DMS53 treated with DMSO at 0.1 percent for 48 hours (cell line): Measurements from ENCODE around the gene SRSF6.
"Not testable (repeated sequence)": the region's sequence is repeated elsewhere in the genome, so short reads cannot be mapped to it uniquely, and the experiment has no call there.

ENCODE experiments used
- DNase-seq: peaks from one replicate; lab custom pipeline; 2025; ENCODE audit not compliant: unreplicated experiment; lab: John Stamatoyannopoulos, UW

SRSF6 gene

DNA sequence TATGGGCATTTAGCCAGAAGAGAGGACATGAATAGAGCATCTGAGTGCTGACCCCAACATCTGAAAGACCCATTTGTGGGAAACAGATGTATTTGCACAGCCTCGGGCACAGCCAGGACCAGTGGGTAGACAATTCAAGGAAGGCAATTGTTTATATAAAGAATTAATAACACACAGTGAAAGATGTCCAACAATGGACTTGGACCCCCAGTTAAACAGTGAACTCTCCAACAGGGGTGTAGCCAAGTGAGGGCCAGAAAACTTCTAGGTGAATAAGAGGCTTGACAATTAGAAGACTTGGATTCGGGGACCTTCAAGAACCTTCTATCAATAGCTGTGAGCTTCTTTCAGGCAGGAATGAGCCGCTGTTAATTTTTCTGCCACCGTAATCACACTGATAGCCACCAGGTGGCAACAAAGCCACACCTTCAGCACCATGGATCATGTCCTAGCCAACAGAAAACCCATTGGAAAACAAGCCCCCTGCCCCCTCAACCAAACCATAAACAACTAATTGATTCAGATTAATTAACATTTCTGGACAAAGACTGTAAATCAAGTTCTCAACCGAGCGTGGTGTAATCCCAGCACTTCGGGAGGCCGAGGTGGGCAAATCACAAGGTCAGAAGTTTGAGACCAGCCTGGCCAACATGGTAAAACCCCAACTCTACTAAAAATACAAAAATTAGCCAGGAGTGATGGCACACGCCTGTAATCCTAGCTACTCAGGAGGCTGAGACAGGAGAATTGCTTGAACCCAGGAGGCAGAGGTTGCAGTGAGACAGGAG is 8.8 kb upstream of the SRSF6 start:
- DNase-seq: peak; percentile 40

GRCh38 chr20:43450841-43451799 is 6.6 kb upstream of the SRSF6 start:
- no peak for DNase-seq

DNA sequence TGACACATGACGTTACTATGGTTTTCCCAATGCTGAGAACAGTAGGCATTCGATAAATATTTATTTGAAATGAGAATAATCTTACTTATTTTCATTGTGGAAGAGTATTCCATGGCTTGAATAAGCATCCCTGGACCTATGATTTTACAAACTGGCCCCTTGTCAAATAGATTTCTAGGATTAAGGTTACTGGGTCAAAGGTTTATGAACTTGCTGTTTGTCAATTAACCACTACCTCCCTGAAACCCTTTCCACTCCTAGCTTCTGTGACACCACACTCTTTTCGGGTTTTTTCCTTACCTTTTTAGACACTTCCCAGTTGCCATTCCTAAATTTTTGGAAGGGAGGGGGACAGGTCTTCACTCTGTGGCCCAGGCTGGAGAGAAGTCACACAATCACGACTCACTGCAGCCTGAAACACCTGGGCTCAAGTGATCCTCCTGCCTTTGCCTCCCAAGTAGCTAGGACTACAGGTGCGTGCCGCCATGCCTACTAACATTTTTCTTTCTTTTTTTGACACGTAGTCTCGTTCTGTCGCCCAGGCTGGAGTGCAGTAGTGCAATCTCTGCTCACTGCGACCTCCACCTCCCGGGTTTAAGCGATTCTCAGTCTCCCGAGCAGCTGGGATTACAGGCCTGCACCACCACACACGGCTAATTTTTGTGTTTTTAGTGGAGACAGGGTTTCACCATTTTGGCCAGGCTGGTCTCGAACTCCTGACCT is 5.1 kb upstream of the SRSF6 start:
- no peak for DNase-seq

- DNase-seq: not testable (repeated sequence)
These were observed 1.4 kb upstream of the SRSF6 start for GRCh38 chr20:43456252-43456651.

DNA sequence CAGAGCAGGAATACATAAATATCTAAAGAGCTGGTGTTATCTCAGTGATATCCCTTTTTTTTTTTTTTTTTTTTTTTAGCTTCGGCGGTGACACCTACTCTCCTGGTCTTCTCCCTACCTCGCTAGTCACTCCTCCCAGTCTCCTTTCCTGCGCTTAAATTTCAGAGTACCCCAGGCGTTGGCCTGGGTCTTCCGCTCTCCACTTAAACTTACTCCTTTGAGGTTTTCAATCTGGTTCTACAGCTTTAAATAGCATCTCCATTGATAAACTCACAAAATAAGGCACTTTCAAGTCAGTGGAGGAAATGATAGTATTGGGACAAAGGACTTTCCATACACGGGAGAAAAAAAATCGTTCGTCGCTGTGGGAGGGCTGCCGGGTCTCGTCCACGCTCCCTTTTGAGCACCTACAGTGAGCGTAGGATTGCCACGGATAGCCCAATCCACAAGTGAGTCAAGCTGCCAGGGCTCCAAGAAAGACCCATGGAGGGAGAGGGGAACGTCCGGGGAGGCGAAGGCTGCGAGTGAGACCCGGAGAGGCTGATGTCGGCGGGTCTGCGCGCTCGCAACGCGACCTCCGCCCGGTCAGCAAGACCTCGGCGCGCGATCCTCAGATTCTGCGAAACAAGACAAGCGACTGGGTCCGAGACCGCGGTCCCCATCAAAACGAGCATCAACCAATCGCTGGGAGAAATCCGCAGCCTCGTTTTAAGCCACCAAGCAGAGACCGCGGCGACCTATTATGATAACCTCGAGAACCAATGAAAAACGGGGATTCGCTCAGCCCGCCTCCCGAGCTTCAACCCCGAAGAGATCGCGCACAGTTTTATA is 672 bp upstream of the SRSF6 start:
- DNase-seq: peak; percentile 98

- DNase-seq: no peak
These were observed 777 bp downstream of the SRSF6 start for GRCh38 chr20:43458422-43458924.

GRCh38 chr20:43459022-43459942 is 1.6 kb downstream of the SRSF6 start:
- DNase-seq: no peak

DNA sequence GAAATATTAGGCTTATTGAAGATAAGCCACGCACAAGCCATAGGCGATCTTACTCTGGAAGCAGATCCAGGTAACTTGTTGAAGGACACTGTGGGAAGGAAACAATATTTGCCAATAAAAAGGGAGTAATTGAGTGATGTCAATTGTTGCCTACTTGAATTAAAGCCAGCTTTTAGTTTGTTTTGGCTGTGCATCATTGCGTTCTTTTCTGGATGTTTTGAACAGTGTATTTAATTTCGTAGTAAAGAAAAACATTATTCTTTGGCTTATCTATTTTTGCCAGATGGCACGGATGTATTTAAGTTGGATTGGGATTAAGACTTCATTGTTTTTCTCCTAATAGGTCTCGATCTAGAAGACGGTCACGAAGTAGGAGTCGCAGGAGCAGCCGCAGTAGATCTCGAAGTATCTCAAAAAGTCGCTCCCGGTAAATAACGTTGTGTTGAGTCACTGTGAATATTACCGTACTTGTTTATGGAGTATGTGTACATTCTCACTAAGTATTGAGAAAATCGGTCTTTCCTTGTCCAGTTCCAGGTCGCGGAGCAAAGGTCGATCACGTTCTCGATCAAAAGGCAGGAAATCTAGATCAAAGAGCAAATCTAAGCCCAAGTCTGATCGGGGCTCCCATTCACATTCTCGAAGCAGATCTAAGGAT is 2.6 kb downstream of the SRSF6 start:
- no peak for DNase-seq

DNA sequence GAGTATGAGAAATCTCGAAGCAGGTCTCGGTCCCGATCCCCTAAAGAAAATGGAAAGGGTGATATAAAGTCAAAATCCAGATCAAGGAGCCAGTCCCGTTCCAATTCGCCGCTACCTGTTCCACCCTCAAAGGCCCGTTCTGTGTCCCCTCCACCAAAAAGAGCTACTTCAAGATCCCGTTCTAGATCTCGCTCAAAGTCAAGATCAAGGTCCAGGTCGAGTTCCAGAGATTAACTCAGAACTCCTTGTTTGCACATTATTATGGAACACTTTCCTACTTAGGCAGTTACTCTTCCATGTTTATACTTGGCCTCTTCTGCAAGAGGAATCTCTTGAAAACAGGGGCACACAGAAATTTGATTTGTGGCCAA is 3.1 kb downstream of the SRSF6 start:
- DNase-seq: no peak

- DNase-seq: no peak
These were observed 4.4 kb downstream of the SRSF6 start for GRCh38 chr20:43461894-43462659.

DNA sequence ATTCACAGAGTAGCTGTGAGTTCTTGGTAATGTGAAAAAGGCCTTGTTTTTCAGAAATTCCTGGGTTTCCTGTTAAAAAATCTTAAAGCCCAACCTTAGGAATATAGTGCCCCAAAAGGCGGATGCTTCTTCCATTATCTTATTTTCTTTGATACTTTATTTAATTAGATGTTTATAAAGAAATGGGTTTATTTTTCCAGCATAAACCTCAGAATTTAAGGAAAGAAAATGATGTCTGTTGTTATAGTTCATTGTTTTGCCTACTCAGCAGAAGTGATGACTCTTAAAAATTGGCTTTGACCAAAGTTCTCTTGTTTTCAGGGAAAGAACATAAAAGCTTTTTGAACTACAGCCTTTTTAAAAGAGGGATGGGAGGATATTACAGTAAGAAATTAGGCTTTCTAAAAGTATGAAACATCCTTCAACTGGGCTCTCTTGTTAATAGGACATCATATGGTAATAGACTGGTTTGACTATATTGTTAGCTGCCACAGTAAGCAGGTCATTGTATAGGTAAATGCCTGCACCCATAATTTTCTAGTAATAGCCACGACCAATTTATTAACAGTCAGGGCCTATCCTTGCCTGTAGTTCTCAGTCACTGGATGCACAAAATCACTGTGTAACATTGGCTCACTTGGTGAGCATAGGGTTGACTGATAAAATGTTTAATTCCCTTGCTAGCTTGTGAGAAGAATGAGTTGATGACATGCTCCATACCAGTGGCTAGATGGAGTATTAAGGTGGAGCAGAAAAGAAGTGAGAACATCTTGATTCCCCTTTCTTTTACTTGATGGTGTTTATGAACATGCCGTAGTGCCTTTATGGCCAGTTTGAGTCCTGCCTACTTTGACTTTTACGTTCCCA is 5.2 kb downstream of the SRSF6 start:
- no peak for DNase-seq

DNA sequence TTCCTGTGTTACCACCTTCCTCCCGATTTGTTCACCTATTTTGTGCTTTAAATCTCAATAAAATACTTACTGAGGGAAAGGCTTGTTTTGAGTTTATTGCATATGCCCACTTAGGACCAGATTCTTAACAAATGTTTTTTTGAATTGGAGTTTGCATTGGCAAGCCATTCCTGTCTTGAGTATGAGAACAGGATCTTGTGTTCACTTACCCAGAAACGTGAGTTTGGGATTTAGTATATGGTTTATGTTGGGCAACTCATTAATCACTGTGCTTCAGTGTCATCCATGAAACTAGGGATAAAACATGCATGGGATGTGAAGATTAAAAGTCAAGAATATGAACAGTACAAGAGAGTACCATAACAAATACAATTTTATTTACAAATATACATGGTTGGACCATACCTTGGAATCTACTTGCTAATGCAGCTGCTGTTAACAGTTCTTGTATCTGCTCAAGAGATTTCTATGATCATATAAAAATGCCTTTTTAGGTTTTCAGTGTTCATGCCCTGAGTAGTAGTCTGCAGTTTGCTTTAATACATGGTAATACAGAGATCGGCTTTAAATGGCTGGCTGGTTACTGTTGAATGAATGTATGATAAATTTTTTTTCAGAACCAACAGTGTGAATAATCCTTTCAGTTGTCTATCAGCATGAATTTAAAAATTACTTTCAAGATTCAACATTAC is 6.0 kb downstream of the SRSF6 start:
- DNase-seq: no peak

DNA sequence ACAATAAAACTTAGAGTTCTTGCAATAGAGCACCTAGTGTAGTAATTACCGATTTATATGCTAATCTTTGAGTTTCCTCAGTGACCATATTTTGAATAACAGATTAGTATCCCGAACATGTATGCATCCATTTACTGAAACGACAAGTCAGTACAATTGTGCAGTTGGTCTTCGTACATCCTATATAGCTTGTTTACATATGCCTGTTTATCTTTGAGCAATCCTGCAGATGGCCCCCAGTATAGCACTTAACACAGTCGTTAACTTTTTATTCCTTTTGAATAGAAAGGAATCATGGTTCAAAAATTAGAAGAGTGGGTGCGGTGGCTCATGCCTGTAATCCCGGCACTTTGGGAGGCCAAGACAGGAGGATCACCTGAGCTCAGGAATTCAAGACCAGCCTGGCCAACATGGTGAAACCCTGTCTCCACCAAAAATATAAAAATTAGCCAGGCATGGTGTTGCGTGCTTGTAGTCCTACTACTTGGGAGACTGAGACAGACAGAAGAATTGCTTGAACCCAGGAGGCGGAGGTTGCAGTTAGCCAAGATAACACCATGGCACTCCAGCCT is 6.6 kb downstream of the SRSF6 start:
- DNase-seq: no peak

DNA sequence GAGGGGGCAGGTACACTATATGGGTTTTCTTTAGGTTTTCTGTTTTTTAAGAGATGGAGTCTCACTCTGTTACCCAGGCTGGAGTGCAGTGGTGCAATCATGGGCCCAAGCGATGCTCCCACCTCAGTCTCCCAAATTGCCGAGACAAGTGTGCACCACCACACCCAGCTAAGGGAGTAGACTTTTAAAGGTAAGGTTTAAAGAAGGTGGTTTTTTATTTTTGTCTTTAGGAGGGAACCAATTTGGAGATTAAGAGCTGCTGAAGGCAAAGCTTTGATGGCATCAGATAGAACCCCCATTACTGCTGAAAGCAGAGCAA is 7.9 kb downstream of the SRSF6 start:
- no peak for DNase-seq

GRCh38 chr20:43467589-43467988 is 9.9 kb downstream of the SRSF6 start:
- DNase-seq: no peak

DNA sequence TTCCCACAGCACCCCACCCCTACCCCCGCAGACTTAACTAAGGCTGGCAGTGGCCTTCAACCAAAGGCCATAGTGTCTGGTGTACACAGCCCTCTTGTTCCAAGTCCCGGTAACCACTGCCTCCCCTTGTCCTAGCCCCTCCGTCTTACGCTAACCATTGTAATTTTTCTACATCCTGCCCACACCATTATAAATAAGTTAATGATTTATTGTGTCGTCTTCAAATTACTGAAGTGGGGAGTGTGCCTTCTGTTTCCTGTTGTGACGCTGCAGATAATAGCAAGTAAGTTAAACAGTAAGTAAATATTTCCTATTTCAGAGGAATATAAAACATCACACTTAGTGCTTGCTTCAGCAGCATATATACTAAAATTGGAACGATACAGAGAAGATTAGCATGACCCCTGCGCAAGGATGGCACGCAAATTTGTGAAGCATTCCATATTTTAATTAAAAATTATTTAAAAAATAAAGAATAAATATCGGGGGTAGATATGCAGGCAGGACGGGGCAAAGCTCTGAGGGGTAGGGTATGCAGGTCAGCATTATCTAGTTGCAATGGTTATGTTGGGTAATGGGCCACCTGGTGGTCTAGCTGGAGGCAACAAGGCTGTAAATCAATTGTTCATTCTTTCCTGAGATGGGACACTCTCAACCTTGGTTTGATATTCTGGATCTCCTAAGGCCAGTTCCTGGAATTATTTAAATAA is 15.1 kb downstream of the SRSF6 start:
- no peak for DNase-seq
